Loucy (cell line): ENCODE results near the gene GRID2.

Source experiments
- EZH2phosphoT487 ChIP-seq: fragments of 200-600 bp; IDR thresholded peaks from 2 replicates; pipeline ENCODE4 v1.6.1; 2018; ENCODE audit warnings: antibody characterized with exemption, mild to moderate bottlenecking, moderate library complexity, borderline replicate concordance
- TF ChIP-seq, protein P1 (sequence below): fragments of 200-600 bp; sonication (generic); conservative IDR thresholded peaks from 2 replicates; pipeline ENCODE4 v1.5.1; 2014; ENCODE audit warnings: mild to moderate bottlenecking, antibody characterized with exemption, low read length

DNA sequence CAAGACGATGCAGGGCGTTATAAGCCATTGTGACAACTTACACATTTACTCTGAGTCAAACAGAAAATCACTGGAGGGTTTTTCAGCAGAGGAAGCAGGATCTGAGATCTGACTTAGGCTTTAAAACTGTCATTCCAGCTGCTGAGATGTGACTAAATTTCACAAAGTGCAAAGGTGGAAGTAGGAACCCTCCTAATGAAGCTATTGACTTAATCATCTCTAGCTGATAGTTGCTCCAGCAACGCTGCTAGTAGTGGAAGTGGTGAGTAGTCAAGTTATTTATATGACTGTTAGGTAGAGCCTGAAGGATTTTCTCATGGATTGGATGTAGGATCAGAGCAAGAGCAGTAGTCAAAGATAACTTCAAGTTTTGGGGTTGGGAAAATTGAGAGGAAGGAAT lies 218.6 kb downstream of the GRID2 start:
- TF ChIP-seq, protein P1, sequence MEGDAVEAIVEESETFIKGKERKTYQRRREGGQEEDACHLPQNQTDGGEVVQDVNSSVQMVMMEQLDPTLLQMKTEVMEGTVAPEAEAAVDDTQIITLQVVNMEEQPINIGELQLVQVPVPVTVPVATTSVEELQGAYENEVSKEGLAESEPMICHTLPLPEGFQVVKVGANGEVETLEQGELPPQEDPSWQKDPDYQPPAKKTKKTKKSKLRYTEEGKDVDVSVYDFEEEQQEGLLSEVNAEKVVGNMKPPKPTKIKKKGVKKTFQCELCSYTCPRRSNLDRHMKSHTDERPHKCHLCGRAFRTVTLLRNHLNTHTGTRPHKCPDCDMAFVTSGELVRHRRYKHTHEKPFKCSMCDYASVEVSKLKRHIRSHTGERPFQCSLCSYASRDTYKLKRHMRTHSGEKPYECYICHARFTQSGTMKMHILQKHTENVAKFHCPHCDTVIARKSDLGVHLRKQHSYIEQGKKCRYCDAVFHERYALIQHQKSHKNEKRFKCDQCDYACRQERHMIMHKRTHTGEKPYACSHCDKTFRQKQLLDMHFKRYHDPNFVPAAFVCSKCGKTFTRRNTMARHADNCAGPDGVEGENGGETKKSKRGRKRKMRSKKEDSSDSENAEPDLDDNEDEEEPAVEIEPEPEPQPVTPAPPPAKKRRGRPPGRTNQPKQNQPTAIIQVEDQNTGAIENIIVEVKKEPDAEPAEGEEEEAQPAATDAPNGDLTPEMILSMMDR, result no peak
- no peak for TF ChIP-seq EZH2phosphoT487
